Measurements from ENCODE around the gene TMEM107. TPM values are rescaled to one million over a fixed set of nuclear protein-coding genes. Genes with fewer than 3 reads are reported as not detected.

The TMEM107 gene
- total RNA-seq, 2 experiments from 2014 or later, result 34.8 to 37.2 TPM

DNA sequence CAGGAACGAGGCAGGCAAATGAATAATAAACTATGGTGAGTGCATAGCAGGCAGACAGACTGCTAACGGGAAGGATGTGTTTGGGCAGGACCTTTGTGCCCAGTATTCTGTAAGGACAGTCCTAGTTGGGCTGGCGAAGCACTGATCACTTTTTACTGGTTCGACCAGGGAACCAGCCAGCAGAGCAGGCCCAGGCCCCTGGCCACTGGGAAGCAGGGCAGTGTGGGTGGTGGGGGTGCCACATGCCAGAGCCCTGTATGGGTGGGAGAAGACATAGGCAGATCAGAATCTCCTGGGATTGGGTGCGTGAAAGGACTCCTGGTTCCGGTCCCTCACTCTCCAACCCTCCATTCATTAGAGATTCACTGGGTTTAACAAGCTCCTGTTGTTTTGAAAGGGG, 9.4 kb downstream of the TMEM107 start:
- Mint-ChIP-seq H3K4me3 (no peak overlapping the region), H3K27me3 (no peaks in the 10 kb centered on the region), H3K36me3 (ENCODE audit: low read depth) (peaks cover 5% of the 10 kb centered on the region), H3K4me1 (peaks cover 40% of the 10 kb centered on the region), H3K27ac (no peak overlapping the region), H3K9me3 (no peaks in the 10 kb centered on the region)
- CTCF ChIA-PET, result interaction anchor here (0.9 to 1.4 kb wide), 3 partner anchors 9 to 41 kb away, joined by 3 to 5 read pairs (median 3); no protein-coding TSS in a partner anchor
- no peak for DNase-seq
- POLR2A ChIA-PET, result no interaction called here

DNA sequence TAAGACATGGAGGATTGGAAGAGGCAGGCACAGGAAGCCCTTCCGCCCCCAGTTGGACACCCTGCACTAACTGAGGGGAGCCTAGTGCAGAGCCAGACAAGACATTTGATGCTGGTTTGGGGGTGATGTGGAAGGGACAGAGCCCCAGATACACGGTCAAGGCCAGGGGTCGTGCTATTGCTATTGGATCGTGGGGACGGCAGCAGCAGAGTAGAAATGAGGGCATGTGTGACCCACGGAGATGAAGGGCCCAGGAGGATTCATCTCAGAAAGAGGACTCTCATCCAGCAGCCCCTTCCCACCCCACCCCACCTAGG, 11.4 kb downstream of the TMEM107 start:
- POLR2A ChIA-PET, result interaction anchor here (1.6 kb wide), 1 partner anchor 9 kb away, joined by 35 read pairs; no protein-coding TSS in a partner anchor

DNA sequence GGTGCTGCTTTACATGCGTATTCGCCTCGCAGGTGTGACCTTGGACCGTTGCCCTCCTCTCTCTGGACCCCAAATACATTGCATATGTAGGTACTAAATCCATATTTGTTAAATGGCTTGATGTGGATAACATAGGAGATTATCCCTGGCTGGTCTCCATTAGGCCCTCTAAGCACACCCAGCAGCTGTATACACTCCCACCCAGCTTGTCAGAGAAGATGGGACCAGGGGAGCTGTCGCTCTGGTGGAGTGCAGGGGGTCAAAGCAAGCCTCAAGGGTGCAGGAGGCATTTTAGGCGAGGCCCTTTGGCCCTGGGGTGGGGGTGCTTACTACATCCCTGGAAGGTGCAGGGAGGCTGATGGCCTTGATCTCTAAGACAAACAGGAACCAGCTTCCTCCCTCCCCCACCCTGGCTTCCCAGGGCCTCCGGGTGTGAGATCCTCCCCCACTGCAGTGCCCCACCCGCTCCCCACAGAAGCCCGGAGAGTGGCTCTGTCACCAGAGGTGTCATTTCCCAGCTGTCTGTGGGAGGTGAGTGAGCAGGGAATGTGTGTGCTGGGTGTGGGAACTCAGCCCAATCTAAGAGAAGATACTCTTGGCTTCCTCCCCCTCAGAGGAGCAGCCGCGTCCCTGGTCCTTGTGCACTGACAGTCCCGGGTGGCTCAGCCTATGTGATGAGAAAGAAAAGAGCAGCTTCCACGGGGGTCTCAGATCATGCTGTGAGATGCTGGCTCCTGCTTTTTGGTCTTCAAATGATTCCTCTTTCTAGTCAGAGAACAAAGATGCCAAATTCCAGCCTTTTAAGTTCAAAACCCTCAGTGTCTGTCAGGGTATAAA, 12.0 kb downstream of the TMEM107 start:
- H3K4me3 Mint-ChIP-seq, result peak overlapping the region; percentile 83
- POLR2A ChIA-PET, result interaction anchor here (1.6 kb wide), 1 partner anchor 9 kb away, joined by 35 read pairs; no protein-coding TSS in a partner anchor
- DNase-seq, result peak; percentile 85
- H3K36me3 Mint-ChIP-seq (ENCODE audit: low read depth), result peaks cover 28% of the 10 kb centered on the region
- H3K27me3 Mint-ChIP-seq, result no peaks in the 10 kb centered on the region
- H3K27ac Mint-ChIP-seq, result peak overlapping the region; percentile 99
- H3K4me1 Mint-ChIP-seq, result peaks cover 57% of the 10 kb centered on the region
- no peaks in the 10 kb centered on the region for H3K9me3 Mint-ChIP-seq
- CTCF ChIA-PET, result interaction anchor here (1.4 to 1.7 kb wide), 2 partner anchors 10 to 25 kb away, joined by 4 to 7 read pairs; no protein-coding TSS in a partner anchor

More for the DNA sequence above, 11.4 kb downstream of the TMEM107 start:
- peak; percentile 39 for DNase-seq
- Mint-ChIP-seq H3K9me3 (no peaks in the 10 kb centered on the region), H3K4me1 (peaks cover 51% of the 10 kb centered on the region), H3K27ac (peak overlapping the region; percentile 99), H3K4me3 (peak overlapping the region; percentile 83), H3K36me3 (ENCODE audit: low read depth) (peaks cover 23% of the 10 kb centered on the region), H3K27me3 (no peaks in the 10 kb centered on the region)
- CTCF ChIA-PET, result interaction anchor here (1.4 to 1.7 kb wide), 2 partner anchors 10 to 26 kb away, joined by 4 to 7 read pairs; no protein-coding TSS in a partner anchor

DNA sequence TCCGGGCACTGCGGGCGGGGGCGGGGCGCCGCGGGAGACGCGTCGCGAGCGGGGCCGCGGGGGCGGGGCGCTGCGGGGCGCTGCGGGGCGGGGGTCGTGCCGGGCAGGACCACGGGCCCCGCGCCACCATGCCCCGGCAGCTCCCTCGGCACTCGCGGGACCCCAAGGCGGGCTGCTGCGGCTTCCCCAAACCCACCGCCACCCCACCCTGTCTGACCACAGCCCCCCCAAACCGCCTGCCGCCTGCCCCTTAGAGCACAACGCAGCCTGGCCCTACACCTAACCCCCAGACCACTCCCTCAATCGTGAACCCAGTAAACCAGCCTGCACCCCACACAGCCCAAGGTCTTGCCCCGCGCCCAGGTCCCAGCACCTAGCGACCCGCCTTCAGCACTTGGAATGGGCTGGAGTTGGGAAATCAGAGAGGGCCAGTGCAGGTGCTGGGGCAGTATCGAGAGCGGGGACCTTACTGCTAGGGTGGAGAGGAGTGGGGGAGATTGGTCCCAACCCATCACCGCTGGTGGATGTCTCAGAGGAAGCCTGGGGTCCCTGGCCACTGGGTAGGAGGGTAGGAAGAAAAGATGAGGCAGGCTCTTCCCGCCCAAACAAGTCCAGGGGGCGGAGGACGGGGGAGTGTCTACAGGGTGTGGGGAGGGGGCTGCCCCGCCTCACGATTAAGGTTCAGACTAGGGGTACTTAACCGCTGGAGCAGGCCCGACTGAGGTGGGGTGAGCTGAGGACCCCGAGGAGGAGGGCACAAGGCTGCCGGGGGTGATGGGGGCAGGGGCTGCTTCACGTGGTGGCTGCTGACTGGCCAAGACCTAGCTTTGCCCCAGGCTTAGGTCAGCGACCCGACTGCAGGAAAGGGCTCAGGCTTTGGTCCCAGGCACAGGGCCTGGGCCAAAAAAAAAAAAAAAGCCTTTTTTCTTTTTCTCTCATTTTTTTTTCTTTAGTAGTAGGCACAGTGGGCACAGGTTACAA, 12.9 kb downstream of the TMEM107 start:
- Mint-ChIP-seq H3K4me3 (peak overlapping the region; percentile 83), H3K36me3 (ENCODE audit: low read depth) (peaks cover 35% of the 10 kb centered on the region), H3K27me3 (no peaks in the 10 kb centered on the region), H3K27ac (peak overlapping the region; percentile 99), H3K4me1 (peaks cover 64% of the 10 kb centered on the region), H3K9me3 (no peaks in the 10 kb centered on the region)
- ChIA-PET POLR2A (interaction anchor here (0.6 to 1.6 kb wide), 2 partner anchors 10 kb away, joined by 3 to 35 read pairs; no protein-coding TSS in a partner anchor), CTCF (interaction anchor here (1.4 to 1.7 kb wide), 2 partner anchors 9 to 24 kb away, joined by 4 to 7 read pairs; no protein-coding TSS in a partner anchor)
- peak; percentile 26 for DNase-seq

DNA sequence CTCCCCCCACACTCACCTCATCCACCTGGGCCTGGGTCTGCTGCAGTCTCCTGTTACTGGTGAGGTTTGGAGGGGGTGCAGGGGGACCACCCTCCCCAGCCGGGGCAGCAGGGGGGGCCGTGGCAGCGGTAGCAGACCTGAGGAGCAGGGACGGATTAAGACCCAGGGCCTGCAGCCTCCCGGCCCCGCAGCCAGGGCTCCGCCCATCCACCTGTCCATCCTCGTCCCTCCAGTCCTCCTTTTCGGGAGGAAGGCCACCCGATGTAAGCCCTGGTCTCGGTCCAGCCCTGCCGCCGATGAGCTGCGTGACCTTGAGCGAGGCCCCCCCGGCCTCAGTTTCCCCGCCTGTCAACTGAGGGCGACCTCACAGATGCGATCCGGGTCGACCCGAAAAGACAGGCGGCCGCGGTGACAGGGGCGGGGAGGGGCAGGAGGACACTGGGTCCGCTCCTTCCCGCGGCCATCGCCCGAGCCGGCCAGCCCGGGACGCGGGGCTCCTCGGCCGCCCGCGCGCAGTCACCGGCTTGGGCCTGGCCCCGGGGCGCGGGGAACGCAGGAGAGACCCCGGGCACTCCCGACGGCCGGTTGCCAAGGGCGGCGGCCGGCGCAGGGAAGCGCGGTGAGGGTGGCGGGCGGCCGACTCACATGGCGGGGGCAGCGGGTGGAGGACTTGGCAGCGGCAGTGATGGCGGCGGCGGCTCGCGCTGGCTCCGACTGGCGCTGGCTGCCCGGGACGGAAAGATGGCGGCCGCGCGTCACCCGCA, 13.8 kb downstream of the TMEM107 start, which contains the start of gene VAMP2:
VAMP2 (minus strand) TSS at position 716 of the 764 bp plus-strand sequence; CDS start at position 647, 69 bp downstream.
- ChIA-PET POLR2A (interaction anchor here (0.6 to 1.9 kb wide), 2 partner anchors 11 kb away, joined by 3 to 9 read pairs; no protein-coding TSS in a partner anchor), CTCF (no interaction called here)
- Mint-ChIP-seq H3K4me3 (peak within 1 kb of the TSS; percentile 85), H3K4me1 (peaks cover 65% of the 10 kb centered on the region), H3K27me3 (no peaks in the 10 kb centered on the region), H3K9me3 (no peaks in the 10 kb centered on the region), H3K27ac (peak within 1 kb of the TSS; percentile 99), H3K36me3 (ENCODE audit: low read depth) (peaks cover 39% of the 10 kb centered on the region)
- peak; percentile 84 for DNase-seq

DNA sequence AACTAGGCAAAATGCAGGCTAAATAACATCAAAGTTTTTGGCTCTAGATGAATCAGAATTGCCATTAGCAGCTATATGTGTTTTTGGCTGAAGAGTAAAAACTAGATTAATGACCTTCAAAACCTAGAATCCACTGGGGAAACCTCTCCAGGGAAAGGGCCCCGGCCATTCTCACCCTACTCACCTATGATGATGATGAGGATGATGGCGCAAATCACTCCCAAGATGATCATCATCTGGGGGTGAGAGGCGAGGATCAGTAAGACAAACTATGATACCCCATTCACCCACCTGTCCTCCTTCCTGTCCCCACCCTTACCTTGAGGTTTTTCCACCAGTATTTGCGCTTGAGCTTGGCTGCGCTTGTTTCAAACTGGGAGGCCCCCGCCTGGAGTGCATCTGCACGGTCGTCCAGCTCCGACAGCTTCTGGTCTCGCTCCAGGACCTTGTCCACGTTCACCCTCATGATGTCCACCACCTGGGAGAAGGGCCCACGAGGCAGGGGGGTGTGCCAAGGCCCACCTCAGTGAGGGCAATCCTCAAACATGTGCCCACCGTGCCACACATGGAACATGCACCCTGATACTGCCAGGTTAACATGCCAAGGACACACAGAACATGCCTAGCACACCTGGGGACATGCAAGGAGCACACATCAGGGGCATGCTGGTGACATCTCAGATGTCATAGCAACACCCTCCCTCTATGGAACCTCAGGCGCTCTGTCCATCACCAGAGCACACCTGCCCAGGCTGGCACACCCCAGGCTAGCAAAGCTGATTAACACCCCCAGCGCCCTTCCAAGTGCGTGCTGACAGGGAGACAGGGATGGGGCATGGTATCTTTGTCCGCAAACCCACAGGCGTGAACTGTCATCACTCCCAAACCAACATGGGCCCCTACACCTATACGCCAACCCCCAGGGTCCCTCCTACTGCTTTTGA, 14.6 kb downstream of the TMEM107 start:
- Mint-ChIP-seq H3K4me3 (peak overlapping the region; percentile 85), H3K27ac (peak overlapping the region; percentile 93), H3K36me3 (ENCODE audit: low read depth) (peaks cover 39% of the 10 kb centered on the region), H3K9me3 (no peaks in the 10 kb centered on the region), H3K27me3 (no peaks in the 10 kb centered on the region), H3K4me1 (peaks cover 62% of the 10 kb centered on the region)
- ChIA-PET CTCF (interaction anchor here (0.7 to 2.0 kb wide), 3 partner anchors 23 to 101 kb away, joined by 3 to 8 read pairs (median 3); no protein-coding TSS in a partner anchor), POLR2A (interaction anchor here (0.7 to 1.9 kb wide), 2 partner anchors 12 to 60 kb away, joined by 3 to 9 read pairs; no protein-coding TSS in a partner anchor)
- no peak for DNase-seq

DNA sequence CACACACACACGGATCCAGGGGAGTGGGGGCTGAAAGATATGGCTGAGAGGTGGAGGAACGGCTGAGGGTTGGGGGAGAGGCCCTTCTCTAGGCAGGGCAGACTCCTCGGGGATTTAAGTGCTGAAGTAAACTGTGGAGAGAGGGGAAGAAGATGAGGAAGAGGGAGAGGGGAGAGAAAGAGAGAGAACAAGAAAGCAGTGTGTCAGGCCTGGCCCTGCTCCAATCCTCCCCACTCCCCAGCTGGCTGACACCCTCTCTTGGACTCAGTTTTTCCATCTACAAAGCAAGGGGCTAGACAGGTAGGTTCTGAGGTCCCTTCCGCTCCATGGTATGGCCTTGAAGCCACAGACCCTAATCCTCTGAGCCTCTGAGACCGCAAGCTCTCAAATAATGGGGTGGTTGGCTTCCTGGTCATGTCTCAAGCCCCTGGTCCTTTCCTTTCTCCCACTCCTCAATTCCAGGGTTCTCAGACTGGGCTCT, 15.4 kb downstream of the TMEM107 start:
- Mint-ChIP-seq H3K4me1 (peaks cover 59% of the 10 kb centered on the region), H3K4me3 (peak overlapping the region; percentile 85), H3K27ac (peak overlapping the region; percentile 93), H3K36me3 (ENCODE audit: low read depth) (peaks cover 39% of the 10 kb centered on the region), H3K27me3 (no peaks in the 10 kb centered on the region), H3K9me3 (no peaks in the 10 kb centered on the region)
- no peak for DNase-seq
- CTCF ChIA-PET, result interaction anchor here (0.7 to 3.3 kb wide), 5 partner anchors 22 to 101 kb away, joined by 3 to 13 read pairs (median 8); partner anchors contain the start of gene BORCS6
- POLR2A ChIA-PET, result interaction anchor here (0.7 to 1.9 kb wide), 2 partner anchors 13 to 61 kb away, joined by 3 to 9 read pairs; no protein-coding TSS in a partner anchor

DNA sequence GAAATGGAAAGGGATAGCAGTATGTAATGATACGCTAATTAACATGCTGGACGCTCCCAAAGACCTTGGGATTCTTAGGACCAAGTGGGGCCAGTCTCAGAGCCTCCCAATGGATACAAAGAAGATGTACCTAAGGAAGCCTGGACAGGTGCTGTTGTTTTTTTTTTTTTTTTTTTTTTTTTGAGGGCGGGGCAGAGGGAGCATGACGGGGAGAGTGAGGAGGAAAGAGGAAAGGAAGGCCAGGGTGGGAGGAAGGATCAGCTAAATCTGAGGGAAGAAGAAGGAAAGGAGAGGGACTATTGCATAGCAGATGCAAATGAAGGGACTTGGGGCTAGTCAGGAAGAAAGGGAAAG, 16.0 kb downstream of the TMEM107 start:
- Mint-ChIP-seq H3K9me3 (no peaks in the 10 kb centered on the region), H3K27ac (peak overlapping the region; percentile 93), H3K27me3 (no peaks in the 10 kb centered on the region), H3K36me3 (ENCODE audit: low read depth) (peaks cover 39% of the 10 kb centered on the region), H3K4me1 (peaks cover 59% of the 10 kb centered on the region), H3K4me3 (peak overlapping the region; percentile 14)
- DNase-seq, result no peak
- CTCF ChIA-PET, result interaction anchor here (2.0 to 3.3 kb wide), 3 partner anchors 21 to 41 kb away, joined by 8 to 13 read pairs (median 12); partner anchors contain the start of gene BORCS6
- POLR2A ChIA-PET, result no interaction called here

DNA sequence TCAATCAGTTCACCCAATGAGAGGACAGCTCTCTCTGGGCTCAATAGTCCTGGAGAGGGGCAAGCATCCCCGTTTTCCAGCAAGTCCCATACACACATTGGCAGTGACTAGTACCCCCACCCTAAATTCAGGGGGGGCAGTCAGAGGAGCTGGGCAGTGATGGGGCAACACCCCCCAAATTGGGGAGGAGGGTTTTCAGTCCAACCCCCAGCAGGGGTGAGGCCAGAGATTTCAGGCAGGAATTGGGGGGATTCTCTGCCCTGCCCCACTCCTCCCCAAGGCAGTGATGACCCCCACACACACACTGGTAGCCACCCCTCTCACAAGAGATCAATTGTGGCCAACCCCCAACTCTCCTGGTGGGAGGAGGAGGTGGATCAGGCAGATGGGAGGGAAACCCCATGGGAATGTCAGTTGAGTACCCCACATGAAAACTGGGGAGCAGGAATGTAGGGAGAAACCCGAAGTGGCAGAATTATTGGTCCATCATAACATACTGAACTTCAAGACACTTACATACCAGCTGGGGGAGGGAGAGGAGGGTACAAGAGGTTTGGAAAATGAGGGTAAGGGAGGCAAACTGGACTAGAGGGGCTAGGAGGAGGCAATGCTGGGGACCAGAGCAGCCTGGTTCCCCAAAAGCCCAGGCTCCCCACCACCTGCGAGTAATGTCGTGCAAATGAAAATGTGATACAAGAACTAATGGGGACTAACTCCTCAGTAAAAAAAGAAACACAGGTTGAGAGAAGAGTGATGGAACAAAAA, 16.5 kb downstream of the TMEM107 start:
- CTCF ChIA-PET, result interaction anchor here (1.5 to 3.3 kb wide), 5 partner anchors 14 to 40 kb away, joined by 5 to 13 read pairs (median 8); partner anchors contain the start of gene BORCS6
- Mint-ChIP-seq H3K27ac (peak overlapping the region; percentile 93), H3K36me3 (ENCODE audit: low read depth) (peaks cover 37% of the 10 kb centered on the region), H3K4me1 (peaks cover 53% of the 10 kb centered on the region), H3K4me3 (no peak overlapping the region), H3K27me3 (no peaks in the 10 kb centered on the region), H3K9me3 (no peaks in the 10 kb centered on the region)
- POLR2A ChIA-PET, result no interaction called here
- no peak for DNase-seq

DNA sequence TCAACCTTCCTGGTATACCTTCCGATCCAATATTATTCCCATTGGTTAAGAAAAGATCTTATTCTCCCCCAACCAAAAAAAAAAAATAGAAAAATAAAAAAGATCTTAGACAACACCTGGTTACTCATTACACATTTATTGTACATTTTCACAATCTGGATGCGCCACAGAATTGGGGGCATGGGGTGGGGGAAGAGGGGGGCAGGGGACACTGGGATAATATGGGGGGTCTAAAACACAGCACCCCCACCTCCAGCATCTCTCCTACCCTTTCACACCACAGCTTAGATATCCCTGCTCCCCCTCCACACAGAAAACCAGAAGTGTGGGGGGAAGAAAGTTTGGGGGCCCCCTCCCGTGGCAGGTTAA, 17.2 kb downstream of the TMEM107 start:
- Mint-ChIP-seq H3K4me1 (peaks cover 47% of the 10 kb centered on the region), H3K9me3 (no peaks in the 10 kb centered on the region), H3K27ac (peak overlapping the region; percentile 11), H3K36me3 (ENCODE audit: low read depth) (peaks cover 37% of the 10 kb centered on the region), H3K27me3 (no peaks in the 10 kb centered on the region), H3K4me3 (no peak overlapping the region)
- DNase-seq, result no peak
- POLR2A ChIA-PET, result interaction anchor here (1.2 kb wide), 1 partner anchor 14 kb away, joined by 4 read pairs; no protein-coding TSS in a partner anchor
- CTCF ChIA-PET, result interaction anchor here (1.0 to 6.3 kb wide), 9 partner anchors 11 to 40 kb away, joined by 3 to 68 read pairs (median 6); partner anchors contain the start of genes BORCS6 and HES7
